NOMO-1 treated with dmso at 0.1 percent for 144 hours (cell line): ENCODE measurements around the gene MEGF11.

ENCODE experiments used
- DNase-seq: peaks from one replicate; lab custom pipeline; 2025; ENCODE audit not compliant: unreplicated experiment; lab: John Stamatoyannopoulos, UW

MEGF11 gene

DNA sequence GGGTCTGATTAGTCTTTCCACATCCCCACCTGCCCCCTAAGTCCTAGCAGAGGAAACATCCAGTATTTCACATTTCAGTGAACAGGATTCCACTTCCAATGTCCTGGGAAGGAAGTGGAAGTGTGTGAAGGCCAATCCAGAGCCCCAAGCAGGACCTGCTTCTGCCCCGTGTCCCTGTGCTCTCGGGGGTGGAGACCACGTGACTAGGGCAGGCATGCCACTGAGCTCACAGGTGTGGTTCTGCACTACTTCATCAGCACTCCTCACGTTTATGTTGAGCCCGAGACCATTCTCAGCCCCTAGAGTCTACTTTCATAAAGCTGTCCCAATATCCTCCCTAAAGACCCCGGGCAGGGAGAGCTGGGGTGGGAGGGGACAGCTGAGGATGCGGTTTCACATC is 299.9 kb downstream of the MEGF11 start:
- DNase-seq = no peak

DNA sequence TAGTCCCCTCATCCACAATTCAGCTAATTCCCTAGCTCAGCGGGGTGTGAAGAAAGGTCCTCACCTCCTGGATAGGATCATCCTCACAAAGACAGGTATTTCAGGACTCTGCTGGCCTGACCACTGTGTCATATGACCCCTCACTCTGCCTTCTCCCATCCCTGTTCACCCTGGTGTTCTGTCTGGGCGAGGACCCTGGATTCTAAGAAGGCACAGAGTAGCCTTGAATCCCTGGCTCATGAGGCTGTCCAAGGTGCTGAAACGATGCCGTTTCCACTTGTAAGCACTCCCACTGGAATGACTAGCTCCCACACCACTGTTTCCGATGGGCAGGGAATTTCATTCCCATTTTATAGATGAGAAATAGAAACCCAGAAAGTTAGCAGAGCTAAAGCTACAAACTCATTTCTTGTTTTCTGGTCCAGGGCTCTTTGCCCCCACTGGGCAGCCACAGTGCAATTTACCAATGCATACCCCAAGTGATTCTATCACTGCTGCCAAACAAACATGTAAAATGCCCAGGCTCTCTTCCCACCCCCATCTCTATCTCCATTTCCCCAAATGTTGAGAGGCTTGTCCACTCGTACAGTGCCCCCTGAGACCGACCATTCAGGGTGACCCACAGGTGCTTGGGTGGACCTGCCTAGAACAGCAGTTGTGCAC is 301.0 kb downstream of the MEGF11 start:
- no peak for DNase-seq

GRCh38 chr15:65951007-65951406 is 302.5 kb downstream of the MEGF11 start:
- no peak for DNase-seq

DNA sequence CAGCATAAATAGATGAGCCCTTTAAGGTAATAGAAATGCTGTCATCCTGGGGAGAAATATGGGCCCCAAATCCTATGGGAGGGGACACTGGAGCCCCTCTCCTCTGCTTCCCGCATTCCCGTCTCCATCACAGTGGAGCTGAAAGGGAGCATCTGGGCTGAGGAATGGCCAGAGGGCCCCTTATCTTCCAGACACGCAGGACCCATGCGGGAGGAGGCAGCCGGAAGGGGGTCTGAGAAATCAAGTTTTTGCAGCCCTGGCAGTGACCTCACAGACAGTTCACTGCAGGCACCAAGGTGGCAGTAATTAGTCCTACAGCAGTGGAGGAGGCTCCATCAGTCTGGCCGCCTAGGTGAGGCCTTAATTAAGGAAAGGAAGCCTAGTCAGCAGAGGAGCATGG is 304.1 kb downstream of the MEGF11 start:
- no peak for DNase-seq

GRCh38 chr15:65949011-65949410 is 304.5 kb downstream of the MEGF11 start:
- DNase-seq = no peak

GRCh38 chr15:65948383-65948782 is 305.2 kb downstream of the MEGF11 start:
- no peak for DNase-seq

DNA sequence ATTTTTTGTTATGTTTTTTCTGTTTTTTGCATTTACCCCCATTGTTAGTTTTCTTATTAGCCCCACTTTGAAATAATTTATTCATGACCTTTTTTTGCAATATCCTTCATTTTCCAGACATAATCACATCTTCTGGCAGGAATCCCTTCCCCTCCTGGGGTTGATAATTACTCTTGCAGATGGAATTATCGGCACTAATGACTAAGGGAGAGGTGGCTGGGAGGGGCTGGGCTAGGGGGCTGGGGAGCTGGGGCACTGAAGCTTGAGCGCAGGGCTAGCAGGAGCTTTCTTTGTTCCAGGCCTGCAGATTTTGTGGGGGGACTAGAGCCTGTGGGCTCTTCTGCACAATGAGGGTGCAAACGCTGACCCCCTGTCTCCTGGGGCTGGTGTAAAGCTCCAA is 306.5 kb downstream of the MEGF11 start:
- DNase-seq = no peak

DNA sequence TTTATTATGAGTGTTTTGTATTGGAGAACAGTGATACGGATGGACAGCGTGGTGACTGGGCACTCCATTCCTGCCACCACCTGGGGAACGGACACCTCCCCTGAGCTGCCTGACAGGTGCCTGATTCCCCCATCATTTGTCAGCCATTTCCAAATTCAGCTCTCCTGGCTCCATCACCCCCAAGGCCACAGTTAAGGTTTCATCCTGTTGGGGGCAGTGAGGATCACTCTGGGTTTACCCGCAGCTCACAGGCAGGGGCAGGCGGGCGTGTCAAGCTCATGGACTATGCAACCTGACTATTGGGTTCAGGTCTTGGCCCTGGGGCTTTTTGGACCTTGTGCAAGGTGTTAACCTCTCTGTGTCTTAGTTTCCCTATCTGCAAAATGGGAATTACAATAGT is 307.9 kb downstream of the MEGF11 start:
- DNase-seq = no peak

GRCh38 chr15:65944404-65944803 is 309.1 kb downstream of the MEGF11 start:
- no peak for DNase-seq

- no peak for DNase-seq
Observed at GRCh38 chr15:65942436-65942835, 311.1 kb downstream of the MEGF11 start.

DNA sequence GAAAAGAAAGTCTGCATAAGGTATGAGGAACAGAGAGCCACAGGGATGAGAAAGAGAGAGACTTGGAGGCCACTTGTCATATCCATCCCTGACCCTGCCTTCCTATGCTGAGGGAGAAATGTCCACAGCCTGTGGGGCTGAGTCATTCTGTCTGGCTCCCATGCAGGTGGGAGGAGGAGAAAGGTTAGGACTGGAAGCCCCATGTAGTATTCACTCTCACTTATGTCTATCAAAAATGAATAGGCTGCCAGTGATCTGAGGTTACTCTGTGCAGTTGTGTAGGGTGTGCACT is 313.0 kb downstream of the MEGF11 start:
- DNase-seq = no peak

- no peak for DNase-seq
Observed at GRCh38 chr15:65939901-65940617, 313.5 kb downstream of the MEGF11 start.

- DNase-seq = no peak
Observed at GRCh38 chr15:65938604-65939003, 314.9 kb downstream of the MEGF11 start.

DNA sequence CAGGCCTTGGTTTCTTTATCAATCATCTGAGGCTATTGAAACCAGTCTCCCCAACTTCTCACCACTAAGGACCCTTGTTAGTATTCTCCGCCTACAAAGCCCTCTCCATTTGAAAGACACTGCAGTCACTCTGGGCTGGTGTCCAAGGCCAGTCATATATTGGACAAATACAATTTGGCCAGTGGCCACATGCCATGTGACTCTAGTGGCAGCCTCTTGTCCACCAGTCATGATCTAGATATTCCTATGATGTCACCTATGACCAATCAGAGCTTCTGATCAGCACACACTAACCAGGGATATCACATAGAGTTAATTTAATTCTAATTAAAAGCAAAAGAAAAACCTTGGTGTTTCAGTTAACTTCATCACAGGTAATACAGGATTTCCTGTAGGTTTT is 316.1 kb downstream of the MEGF11 start:
- DNase-seq = no peak

GRCh38 chr15:65937054-65937453 is 316.5 kb downstream of the MEGF11 start:
- DNase-seq = no peak

GRCh38 chr15:65936282-65936681 is 317.3 kb downstream of the MEGF11 start:
- DNase-seq = no peak

DNA sequence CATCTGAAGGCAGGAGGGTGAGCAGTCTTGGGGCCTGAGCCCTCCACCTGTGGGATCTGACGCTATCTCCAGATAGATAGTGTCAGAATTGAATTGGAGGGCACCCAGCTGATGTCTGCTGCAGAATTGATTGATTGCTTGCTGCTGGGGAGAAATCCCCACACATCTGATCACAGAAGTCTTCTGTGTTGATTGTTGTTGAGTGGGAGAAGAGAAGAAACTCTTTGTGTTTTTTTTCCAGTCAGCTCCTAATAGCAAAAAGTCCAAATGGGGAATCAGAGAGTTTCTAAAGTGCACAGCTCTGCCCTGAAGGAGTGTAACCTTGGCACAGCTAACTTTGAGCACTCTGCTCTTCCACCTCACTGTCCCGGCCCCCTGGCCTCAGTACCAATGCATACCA is 318.2 kb downstream of the MEGF11 start:
- no peak for DNase-seq

DNA sequence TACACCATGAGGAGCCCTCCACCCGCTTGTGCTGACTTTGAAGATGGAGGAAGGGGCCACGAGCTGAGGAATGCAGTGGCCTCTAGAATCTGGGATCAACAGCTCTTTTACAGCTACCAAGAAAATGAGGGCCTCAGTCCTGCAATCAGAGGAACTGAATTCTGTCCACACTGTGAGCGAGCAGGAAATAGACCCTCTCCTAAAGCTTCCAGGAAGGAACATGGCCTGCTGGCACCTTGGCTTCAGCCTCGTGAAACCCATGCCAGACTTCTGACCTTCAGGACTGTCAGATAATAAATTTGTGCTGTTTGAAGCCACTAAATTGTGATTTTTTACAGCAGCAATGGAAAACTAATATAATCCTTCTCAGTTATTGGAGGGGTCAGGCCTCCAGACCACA is 322.3 kb downstream of the MEGF11 start:
- no peak for DNase-seq

DNA sequence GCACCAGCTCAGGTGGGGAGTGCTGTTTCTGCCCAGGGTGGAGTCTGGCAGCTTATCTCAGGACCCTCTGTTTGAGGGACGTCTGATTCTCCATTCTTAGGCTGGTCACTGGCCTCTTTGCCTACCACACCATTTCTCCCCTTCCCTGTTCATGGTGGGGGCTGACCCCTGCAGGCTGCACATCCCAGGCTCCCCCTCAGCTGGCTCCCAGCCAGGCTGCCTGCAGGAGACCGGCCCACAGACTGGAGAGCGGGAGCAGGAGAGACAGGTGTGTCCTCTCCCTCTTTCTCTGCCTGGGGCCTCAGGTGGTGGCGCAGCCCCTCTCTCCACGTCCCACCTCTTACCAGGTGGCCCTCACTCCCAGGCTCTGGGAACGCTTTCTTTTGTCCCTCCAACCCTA is 323.4 kb downstream of the MEGF11 start:
- no peak for DNase-seq

DNA sequence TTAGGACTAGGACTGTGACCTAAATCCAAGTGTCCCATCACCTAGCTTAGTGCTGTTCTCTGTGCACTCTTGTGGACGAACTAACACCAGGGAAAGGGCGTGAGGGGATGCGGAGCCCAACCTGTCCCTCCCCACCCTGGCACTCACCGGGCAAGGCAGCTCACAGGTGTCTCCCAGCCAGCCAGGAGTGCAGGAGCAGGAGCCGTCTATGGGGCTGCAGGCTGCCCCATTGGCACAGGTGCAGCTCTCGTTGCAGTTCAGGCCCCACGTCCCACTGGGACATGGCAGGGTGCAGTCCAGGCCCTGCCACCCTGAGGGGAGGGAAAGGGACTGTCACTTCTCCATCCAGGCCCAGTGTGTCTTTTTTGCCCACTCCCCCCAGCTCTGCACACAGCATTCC is 324.0 kb downstream of the MEGF11 start:
- DNase-seq = no peak

DNA sequence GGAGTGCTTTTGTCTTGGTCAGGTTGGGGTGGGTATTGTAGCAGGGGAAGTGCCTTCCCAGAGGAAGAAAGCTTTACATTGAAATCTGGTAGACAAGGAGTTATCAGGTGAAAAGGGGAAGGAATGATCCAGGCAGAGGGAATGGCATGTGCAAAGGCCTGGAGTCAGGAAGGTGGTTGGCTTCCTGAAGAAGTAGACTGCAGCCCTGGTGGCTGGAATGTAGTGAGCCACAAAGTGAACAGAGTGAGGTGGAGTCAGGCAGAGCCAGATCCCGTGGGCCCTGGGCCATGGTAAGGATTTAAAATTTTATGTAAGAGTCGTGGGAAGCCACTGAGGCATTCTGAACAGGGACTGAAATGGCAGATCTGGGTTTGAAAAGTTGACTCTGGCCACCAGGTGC is 326.0 kb downstream of the MEGF11 start:
- no peak for DNase-seq

GRCh38 chr15:65926899-65927298 is 326.7 kb downstream of the MEGF11 start:
- DNase-seq = no peak

- DNase-seq = no peak
Observed at GRCh38 chr15:65926459-65926858, 327.1 kb downstream of the MEGF11 start.
